Measurements from ENCODE around the gene STARD7.
A peak's percentile ranks its signal among the peaks of the same experiment; 100 is the strongest.
"Not testable (repeated sequence)": the region's sequence is repeated elsewhere in the genome, so short reads cannot be mapped to it uniquely, and the experiment has no call there.

Gene STARD7

GRCh38 chr2:96208143-96209010 is at the start of gene STARD7:
Gene STARD7, minus strand, starts transcription at chr2:96208827. Its CDS starts 393 bp downstream, at chr2:96208434.
- DNase-seq = peak; percentile 99

GRCh38 chr2:96257744-96258143 is 49.1 kb upstream of the STARD7 start:
- not testable (repeated sequence) for DNase-seq

- no peak for DNase-seq
These were observed 48.0 kb upstream of the STARD7 start for GRCh38 chr2:96256611-96257113.

GRCh38 chr2:96254571-96254970 is 45.9 kb upstream of the STARD7 start:
- DNase-seq = no peak

- DNase-seq = no peak
These were observed 44.4 kb upstream of the STARD7 start for GRCh38 chr2:96253006-96253405.

- no peak for DNase-seq
These were observed 43.9 kb upstream of the STARD7 start for GRCh38 chr2:96252526-96252925.

GRCh38 chr2:96251721-96252292 is 43.2 kb upstream of the STARD7 start:
- no peak for DNase-seq

GRCh38 chr2:96250188-96250587 is 41.6 kb upstream of the STARD7 start:
- no peak for DNase-seq

GRCh38 chr2:96249654-96250053 is 41.0 kb upstream of the STARD7 start:
- no peak for DNase-seq

- DNase-seq = no peak
These were observed 40.0 kb upstream of the STARD7 start for GRCh38 chr2:96248624-96249023.

GRCh38 chr2:96247896-96248295 is 39.3 kb upstream of the STARD7 start:
- no peak for DNase-seq

- DNase-seq = no peak
These were observed 38.4 kb upstream of the STARD7 start for GRCh38 chr2:96247009-96247408.

- DNase-seq = no peak
These were observed 37.2 kb upstream of the STARD7 start for GRCh38 chr2:96245609-96246390.

- DNase-seq = no peak
These were observed 35.2 kb upstream of the STARD7 start for GRCh38 chr2:96243843-96244242.

GRCh38 chr2:96241900-96242611 is 33.4 kb upstream of the STARD7 start:
- no peak for DNase-seq

- no peak for DNase-seq
These were observed 32.6 kb upstream of the STARD7 start for GRCh38 chr2:96241227-96241626.

- no peak for DNase-seq
These were observed 31.9 kb upstream of the STARD7 start for GRCh38 chr2:96240341-96241038.

GRCh38 chr2:96239745-96240264 is 31.2 kb upstream of the STARD7 start:
- DNase-seq = no peak

GRCh38 chr2:96239091-96239490 is 30.5 kb upstream of the STARD7 start:
- no peak for DNase-seq

GRCh38 chr2:96238266-96238665 is 29.6 kb upstream of the STARD7 start:
- no peak for DNase-seq

- DNase-seq = no peak
These were observed 28.3 kb upstream of the STARD7 start for GRCh38 chr2:96236882-96237281.

- DNase-seq = no peak
These were observed 25.3 kb upstream of the STARD7 start for GRCh38 chr2:96233880-96234316.
